ENCODE data around the gene SLC9A8. TPM values are rescaled to one million over a fixed set of nuclear protein-coding genes. Genes with fewer than 3 reads are reported as not detected.

SLC9A8 gene
- polyA plus RNA-seq, 2 of the 4 experiments (the other 2 are of a cell fraction): 5.0 to 7.9 TPM

DNA sequence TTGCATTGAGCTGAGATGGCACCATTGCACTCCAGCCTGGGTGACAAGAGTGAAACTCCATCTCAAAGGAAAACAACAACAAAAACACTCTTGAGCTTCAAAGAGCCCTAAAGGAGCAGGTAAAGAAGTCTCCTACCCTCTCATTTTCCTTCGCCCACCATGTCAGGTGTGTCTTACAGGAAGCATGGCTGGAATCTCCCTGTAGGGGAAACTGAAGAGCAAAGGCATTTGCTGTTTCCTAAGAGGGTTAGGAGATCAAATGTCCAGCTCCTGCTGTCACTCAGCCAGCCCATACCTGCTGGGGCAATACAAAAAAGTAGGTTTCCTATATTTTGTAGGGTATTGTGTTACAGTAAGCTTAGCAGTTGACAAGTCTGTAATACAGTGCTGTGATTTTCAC lies 59.4 kb downstream of the SLC9A8 start:
- WGBS (ENCODE audit: missing lambda C conversion rate): 89% methylated on average over 1 of the region's 1 CpG
- CTCF ChIA-PET: interaction anchor here (1.0 to 4.6 kb wide), 7 partner anchors 8 to 261 kb away, joined by 3 to 29 read pairs (median 4); no protein-coding TSS in a partner anchor

DNA sequence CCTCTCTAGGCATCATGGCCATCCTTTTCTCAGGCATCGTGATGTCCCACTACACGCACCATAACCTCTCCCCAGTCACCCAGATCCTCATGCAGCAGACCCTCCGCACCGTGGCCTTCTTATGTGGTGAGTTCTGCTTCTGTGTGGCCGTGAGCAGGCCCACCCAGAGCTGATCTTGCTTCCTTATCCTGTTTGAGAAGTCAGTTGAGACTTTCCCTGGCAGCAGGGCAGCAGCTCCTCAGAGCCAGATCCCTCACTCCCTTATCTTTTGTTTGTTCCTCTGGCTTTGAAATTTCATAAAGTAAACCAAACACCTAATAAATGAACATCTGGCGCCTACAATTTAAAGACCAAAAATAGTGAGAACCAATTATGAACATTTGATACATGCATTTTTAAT lies 62.1 kb downstream of the SLC9A8 start:
- ChIA-PET CTCF (interaction anchor here (0.7 to 4.6 kb wide), 6 partner anchors 10 to 391 kb away, joined by 3 to 29 read pairs (median 5); no protein-coding TSS in a partner anchor), POLR2A (no interaction called here)
- Histone ChIP-seq H3K9me3 (no peaks in the 10 kb centered on the region), H3K4me1 (peaks cover 9% of the 10 kb centered on the region), H3K4me3 (no peak overlapping the region), H3K27ac (no peak overlapping the region), H3K4me2 (no peak overlapping the region)
- ATAC-seq (no peak), FAIRE-seq (no peak), DNase-seq (ENCODE audit: low read depth in 1 of 2, low spot score in 1 of 2) (no peak)
- WGBS (ENCODE audit: missing lambda C conversion rate): 94% methylated on average over 6 of the region's 6 CpGs
- TF ChIP-seq HOXA7 (CRISPR knock-in tag; IDR thresholded peaks at IDR 0.05): no peak
- no peak for TF ChIP-seq FOSL2 (IDR thresholded peaks at IDR 0.05)
- TF ChIP-seq FOSL2 (CRISPR knock-in tag; IDR thresholded peaks at IDR 0.05): no peak
- TF ChIP-seq POLR2A (IDR thresholded peaks at IDR 0.05; ENCODE audit: low read length): no peak
- TF ChIP-seq, protein P1, sequence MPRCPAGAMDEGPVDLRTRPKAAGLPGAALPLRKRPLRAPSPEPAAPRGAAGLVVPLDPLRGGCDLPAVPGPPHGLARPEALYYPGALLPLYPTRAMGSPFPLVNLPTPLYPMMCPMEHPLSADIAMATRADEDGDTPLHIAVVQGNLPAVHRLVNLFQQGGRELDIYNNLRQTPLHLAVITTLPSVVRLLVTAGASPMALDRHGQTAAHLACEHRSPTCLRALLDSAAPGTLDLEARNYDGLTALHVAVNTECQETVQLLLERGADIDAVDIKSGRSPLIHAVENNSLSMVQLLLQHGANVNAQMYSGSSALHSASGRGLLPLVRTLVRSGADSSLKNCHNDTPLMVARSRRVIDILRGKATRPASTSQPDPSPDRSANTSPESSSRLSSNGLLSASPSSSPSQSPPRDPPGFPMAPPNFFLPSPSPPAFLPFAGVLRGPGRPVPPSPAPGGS (IDR thresholded peaks at IDR 0.05): no peak
- no peak for TF ChIP-seq NFE2L2 (conservative IDR thresholded peaks at IDR 0.05; ENCODE audit: low read length)
- no peak for TF ChIP-seq RAD21 (conservative IDR thresholded peaks at IDR 0.05 in 1 of 2, IDR thresholded peaks at IDR 0.05 in 1 of 2)

More for the DNA sequence above, 59.4 kb downstream of the SLC9A8 start:
- peaks cover 3% of the 10 kb centered on the region; the same call in 2 of the 3 replicates for H3K4me1 ChIP-seq
- no peak for DNase-seq (ENCODE audit: low read depth in 1 of 2, low spot score in 1 of 2)
- no peak overlapping the region for H3K27ac ChIP-seq
- ATAC-seq: no peak
- no peak overlapping the region for H3K4me2 ChIP-seq
- TF ChIP-seq GATA3 (IDR thresholded peaks at IDR 0.05; ENCODE audit: borderline replicate concordance) (no peak), RNF2 (IDR thresholded peaks at IDR 0.05; ENCODE audit: borderline replicate concordance, low read depth) (no peak), MAZ (IDR thresholded peaks at IDR 0.05; ENCODE audit: borderline replicate concordance, low read depth, low read length) (no peak), HOXA7 (CRISPR knock-in tag; IDR thresholded peaks at IDR 0.05) (no peak), KDM1A (IDR thresholded peaks at IDR 0.05; ENCODE audit: low read depth) (no peak), ZNF302 (CRISPR knock-in tag; IDR thresholded peaks at IDR 0.05) (no peak), HOXB5 (CRISPR knock-in tag; IDR thresholded peaks at IDR 0.05) (no peak), CHD4 (IDR thresholded peaks at IDR 0.05; ENCODE audit: borderline replicate concordance) (no peak), RFX5 (IDR thresholded peaks at IDR 0.05) (no peak)
- TF ChIP-seq, protein P2, sequence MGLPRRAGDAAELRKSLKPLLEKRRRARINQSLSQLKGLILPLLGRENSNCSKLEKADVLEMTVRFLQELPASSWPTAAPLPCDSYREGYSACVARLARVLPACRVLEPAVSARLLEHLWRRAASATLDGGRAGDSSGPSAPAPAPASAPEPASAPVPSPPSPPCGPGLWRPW (IDR thresholded peaks at IDR 0.05): no peak
- TF ChIP-seq, protein P3, sequence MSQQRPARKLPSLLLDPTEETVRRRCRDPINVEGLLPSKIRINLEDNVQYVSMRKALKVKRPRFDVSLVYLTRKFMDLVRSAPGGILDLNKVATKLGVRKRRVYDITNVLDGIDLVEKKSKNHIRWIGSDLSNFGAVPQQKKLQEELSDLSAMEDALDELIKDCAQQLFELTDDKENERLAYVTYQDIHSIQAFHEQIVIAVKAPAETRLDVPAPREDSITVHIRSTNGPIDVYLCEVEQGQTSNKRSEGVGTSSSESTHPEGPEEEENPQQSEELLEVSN (IDR thresholded peaks at IDR 0.05; ENCODE audit: borderline replicate concordance, low read depth): no peak
- no peak overlapping the region for H3K4me3 ChIP-seq
- POLR2A ChIA-PET: no interaction called here
- FAIRE-seq: no peak
- H3K9me3 ChIP-seq: no peaks in the 10 kb centered on the region

DNA sequence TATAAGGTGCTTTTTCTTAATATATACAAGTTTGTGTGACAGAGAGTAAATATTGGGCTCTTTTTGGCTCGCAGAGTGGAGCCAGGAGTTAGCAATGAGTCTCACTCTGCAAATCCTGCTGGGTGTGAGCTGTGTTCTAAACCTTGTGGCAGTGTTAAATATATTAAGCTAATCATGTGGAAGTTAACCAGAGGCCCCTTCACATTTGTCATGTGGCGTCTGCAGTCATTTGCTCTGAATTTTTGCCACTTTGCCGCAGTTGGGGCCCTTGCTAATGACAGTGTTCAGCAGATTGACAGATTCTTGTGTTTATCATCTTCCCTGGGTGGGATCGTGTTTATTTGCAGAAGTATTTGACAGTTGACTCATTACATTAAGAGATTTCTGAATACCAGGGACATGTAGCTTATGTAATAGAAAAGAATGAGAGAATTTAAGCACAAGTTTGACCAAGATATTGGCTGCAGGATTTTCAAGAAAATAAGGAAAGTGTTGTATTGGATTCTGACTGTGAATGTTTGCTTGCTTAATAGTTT lies 64.8 kb downstream of the SLC9A8 start:
- Histone ChIP-seq H3K4me2 (no peak overlapping the region), H3K27ac (no peak overlapping the region), H3K9me3 (no peaks in the 10 kb centered on the region), H3K4me1 (peaks cover 6% of the 10 kb centered on the region), H3K4me3 (no peak overlapping the region)
- no peak for ATAC-seq
- POLR2A ChIA-PET: no interaction called here
- no peak for FAIRE-seq
- 52% methylated on average over 4 of the region's 4 CpGs for WGBS (ENCODE audit: missing lambda C conversion rate)
- CTCF ChIA-PET: interaction anchor here (0.6 to 3.3 kb wide), 10 partner anchors 11 to 337 kb away, joined by 3 to 26 read pairs (median 3); no protein-coding TSS in a partner anchor
- DNase-seq (ENCODE audit: low read depth in 1 of 2, low spot score in 1 of 2): no peak
- TF ChIP-seq EP300 (IDR thresholded peaks at IDR 0.05): no peak

GRCh38 chr20:49878977-49879376 lies 66.3 kb downstream of the SLC9A8 start:
- no peaks in the 10 kb centered on the region for H3K9me3 ChIP-seq
- ChIA-PET CTCF (interaction anchor here (0.7 to 3.3 kb wide), 2 partner anchors 10 to 379 kb away, joined by 3 to 26 read pairs; no protein-coding TSS in a partner anchor), POLR2A (no interaction called here)
- no peak overlapping the region for H3K27ac ChIP-seq
- H3K4me3 ChIP-seq: no peak overlapping the region
- H3K4me1 ChIP-seq: peaks cover 6% of the 10 kb centered on the region
- H3K4me2 ChIP-seq: no peak overlapping the region
- 88% methylated on average over 1 of the region's 1 CpG for WGBS (ENCODE audit: missing lambda C conversion rate)
- ATAC-seq (no peak), DNase-seq (ENCODE audit: low read depth in 1 of 2, low spot score in 1 of 2) (no peak), FAIRE-seq (no peak)
- no peak for TF ChIP-seq ATOH8 (CRISPR knock-in tag; IDR thresholded peaks at IDR 0.05; ENCODE audit: low read depth)
- no peak for TF ChIP-seq POLR2A (IDR thresholded peaks at IDR 0.05; ENCODE audit: low read length)
- no peak for TF ChIP-seq EHF (CRISPR knock-in tag; IDR thresholded peaks at IDR 0.05)
- no peak for TF ChIP-seq PBX3 (IDR thresholded peaks at IDR 0.05)
- TF ChIP-seq FOSL2 (IDR thresholded peaks at IDR 0.05): no peak
- TF ChIP-seq FOSL2 (CRISPR knock-in tag; IDR thresholded peaks at IDR 0.05): no peak
- TF ChIP-seq ZNF302 (CRISPR knock-in tag; IDR thresholded peaks at IDR 0.05): no peak
- TF ChIP-seq GATA3 (IDR thresholded peaks at IDR 0.05; ENCODE audit: borderline replicate concordance): no peak
- TF ChIP-seq RFX5 (IDR thresholded peaks at IDR 0.05): no peak
- TF ChIP-seq NPAS2 (CRISPR knock-in tag; IDR thresholded peaks at IDR 0.05; ENCODE audit: borderline replicate concordance): no peak
- no peak for TF ChIP-seq TP53 (CRISPR knock-in tag; IDR thresholded peaks at IDR 0.05)
- TF ChIP-seq HEYL (CRISPR knock-in tag; IDR thresholded peaks at IDR 0.05): no peak
- no peak for TF ChIP-seq KDM5A (IDR thresholded peaks at IDR 0.05)
- TF ChIP-seq RARB (CRISPR knock-in tag; IDR thresholded peaks at IDR 0.05): no peak
- TF ChIP-seq RNF2 (IDR thresholded peaks at IDR 0.05; ENCODE audit: borderline replicate concordance, low read depth): no peak
- no peak for TF ChIP-seq MAZ (IDR thresholded peaks at IDR 0.05; ENCODE audit: borderline replicate concordance, low read depth, low read length)
- TF ChIP-seq, protein P2 (IDR thresholded peaks at IDR 0.05): no peak
